GM21526 (cell line): ENCODE data around the gene STARD10.

ENCODE experiments used
- ATAC-seq: cut with Tn5 transposase; IDR thresholded peaks from one replicate; pipeline ENCODE4 v1.9.1; 2021; ENCODE audit warnings: moderate library complexity; ENCODE audit not compliant: unreplicated experiment, low FRiP score

Gene STARD10

GRCh38 chr11:72712841-72713240 is 81.0 kb downstream of the STARD10 start:
- no peak for ATAC-seq

GRCh38 chr11:72712168-72712751 is 81.6 kb downstream of the STARD10 start:
- no peak for ATAC-seq

DNA sequence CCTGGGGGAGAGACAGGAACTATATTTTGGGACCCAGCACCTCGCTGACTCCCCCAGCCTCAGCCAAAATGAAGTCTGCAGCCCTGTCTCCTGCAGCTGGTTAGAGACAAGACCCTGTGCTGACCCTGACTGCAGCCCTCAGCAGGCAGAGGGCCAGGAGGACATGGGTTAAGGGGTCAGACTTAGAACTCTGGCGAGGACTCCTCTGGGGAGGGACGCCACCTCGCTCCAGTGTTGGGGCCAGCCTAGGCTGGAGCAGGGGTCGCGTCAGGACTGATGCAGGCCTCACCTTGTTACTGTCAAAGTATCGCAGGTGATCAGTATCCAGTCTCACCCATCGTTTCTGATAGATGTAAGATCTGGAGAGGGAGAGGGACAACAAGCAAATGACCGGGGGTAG is 82.7 kb downstream of the STARD10 start:
- no peak for ATAC-seq

DNA sequence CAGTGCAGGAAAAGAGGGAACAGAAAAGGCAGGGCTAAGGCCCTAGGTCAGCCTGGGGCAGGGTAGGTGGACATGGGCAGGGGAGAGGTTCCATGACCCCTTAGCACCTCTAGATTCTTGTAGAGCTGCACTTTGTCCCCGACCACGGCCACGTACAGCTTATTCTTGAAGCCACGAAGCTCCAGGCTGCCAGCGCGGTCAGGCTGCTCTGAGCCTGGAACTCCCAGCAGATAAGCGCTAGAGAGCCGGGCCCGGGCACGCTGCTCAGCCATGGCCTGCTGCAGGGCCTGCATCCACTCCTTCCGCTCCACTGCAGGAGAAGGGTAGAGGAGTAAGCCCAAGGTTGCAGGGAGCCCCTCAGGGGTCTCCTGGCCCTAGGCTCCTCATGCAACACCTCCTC is 83.6 kb downstream of the STARD10 start:
- no peak for ATAC-seq

- no peak for ATAC-seq
Observed at GRCh38 chr11:72709478-72710238, 84.2 kb downstream of the STARD10 start.

GRCh38 chr11:72707032-72707431 is 86.8 kb downstream of the STARD10 start:
- no peak for ATAC-seq

- no peak for ATAC-seq
Observed at GRCh38 chr11:72706579-72706978, 87.3 kb downstream of the STARD10 start.

DNA sequence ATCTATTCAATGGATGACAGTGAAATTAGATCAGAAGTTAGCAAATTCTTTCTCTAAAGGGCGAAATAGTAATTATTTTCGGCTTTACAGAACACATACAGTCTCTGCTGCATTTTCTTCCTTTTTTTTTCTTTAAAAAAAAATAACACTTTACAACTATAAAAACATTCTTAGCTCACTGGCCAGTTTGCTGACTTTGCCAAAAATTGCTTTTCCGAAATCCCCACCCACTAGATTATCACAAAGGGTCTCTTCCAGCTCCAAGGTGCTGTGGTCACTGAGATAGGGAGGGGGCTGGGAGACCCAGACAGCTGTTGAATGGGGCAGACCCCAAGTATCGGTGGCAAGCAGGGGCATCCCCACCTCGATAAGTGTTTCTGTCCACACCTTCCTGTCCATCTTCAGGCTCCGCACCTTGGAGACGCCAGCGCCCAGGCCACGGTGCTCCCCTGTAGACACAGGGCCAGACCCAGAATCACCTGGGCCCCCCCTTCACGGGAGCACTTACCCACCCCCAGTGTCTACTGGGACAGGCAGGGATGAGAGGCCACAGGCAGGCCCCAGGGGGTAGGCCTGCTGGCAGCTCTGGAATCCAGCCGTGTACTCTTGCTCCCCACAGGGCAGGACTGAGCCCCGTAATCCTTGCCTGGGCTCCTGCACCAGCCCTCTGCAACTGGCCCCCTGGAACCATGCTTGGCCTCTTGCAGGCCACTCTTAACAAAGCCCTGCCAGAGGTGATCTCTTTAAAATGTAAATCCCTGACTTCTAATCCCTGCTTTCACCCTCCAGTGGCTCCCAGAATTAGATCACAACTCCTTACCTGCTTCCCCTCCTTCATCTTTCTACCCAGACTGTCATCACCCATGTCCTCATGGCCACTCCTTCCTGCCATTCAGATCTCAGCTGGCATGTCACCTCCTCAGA is 88.1 kb downstream of the STARD10 start:
- no peak for ATAC-seq

DNA sequence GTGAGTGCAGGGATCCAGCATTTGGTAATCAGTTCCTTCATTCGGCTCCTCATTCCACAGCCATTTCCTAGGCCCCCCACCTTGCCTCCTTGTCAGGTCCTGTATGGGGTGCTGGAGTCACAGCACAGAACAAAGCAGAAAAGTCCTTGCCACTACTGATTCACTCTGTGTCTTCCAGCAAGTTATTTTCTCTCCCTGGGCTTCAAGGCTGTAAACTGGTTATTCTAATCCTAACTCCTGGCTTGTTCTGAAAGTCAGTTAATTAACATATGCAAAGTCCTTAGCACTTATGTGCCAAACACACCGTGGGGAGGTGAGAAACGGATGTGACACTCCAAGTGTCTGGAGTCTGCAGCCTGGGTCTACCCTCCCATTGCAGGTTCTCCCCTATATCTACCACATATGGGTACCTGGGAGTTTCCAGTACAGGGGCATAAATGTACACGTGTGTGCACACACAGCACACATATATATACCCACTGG is 89.0 kb downstream of the STARD10 start:
- ATAC-seq, result no peak
